ENCODE results near the gene CSF1.
"Not testable (repeated sequence)": the region's sequence is repeated elsewhere in the genome, so short reads cannot be mapped to it uniquely, and the experiment has no call there.

Gene CSF1

DNA sequence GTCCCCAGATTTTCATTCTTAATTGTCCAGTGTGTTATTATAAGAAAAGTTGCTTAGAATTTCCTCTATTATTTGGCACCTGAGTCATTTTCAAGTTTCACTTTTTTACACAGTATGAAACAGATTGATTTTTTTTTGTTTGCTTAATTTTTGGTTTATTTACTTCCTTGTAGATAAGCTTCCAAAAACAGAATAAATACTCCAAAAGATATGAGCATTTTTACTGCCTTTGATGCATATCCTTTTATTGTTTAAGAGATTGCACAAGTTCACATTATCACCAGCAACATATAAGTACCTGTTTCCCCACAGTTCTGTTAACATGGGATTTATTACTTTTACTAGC lies 37.6 kb downstream of the CSF1 start:
- DNase-seq: no peak

DNA sequence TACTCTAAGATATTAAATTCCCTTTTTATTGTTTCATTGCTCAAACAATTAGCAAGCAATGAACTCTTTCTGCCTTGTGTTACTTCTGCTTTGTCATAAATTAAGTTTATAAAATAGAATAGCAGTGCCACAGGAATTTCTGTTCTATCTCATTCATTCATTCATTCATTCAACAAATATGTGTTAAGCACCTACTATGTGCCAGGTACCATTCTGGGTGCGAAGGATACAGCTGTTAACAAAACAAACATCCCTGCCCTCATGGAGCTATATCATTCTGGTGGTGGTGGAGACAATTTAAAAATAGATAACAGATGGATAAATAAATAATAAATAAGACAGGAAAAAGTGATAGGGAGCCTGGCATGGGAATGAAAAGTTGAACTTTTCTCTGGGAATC lies 39.4 kb downstream of the CSF1 start:
- no peak for DNase-seq

DNA sequence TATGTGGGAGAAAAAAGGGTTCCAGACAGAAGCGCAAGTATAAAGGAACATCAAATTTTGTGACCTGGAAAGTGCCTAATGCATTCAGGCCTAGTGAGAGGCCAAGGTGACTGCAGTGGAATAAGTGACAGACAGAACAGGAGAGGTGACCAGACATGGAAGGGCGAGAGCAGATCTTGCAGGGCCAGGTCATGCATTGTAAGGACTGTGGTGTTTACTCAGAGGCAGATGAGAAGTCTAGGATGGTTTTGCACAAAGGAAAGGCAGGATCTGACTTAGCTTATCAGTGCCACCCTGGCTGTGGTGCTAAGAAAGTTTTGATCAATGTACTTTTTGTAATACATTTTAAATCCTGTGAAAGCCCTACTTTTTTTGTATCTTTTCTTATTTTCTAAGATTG lies 39.9 kb downstream of the CSF1 start:
- DNase-seq: no peak

DNA sequence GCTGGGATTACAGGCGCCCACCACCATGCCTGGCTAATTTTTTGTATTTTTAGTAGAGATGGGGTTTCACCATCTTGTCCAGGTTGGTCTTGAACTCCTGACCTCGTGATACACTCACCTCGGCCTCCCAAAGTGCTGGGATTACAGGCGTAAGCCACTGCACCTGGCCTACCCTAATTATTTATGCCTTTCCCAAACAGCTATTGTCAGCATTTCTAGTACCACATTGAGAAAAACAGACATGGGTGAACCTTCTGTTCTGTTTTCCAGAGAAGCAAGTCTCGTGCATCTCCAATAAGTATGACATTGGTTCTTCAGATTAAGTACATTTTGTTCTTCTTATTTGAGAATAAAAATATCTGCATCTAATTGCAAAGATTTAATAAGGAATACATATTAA lies 40.9 kb downstream of the CSF1 start:
- DNase-seq: not testable (repeated sequence)

GRCh38 chr1:109954041-109954512 lies 43.4 kb downstream of the CSF1 start:
- no peak for DNase-seq

GRCh38 chr1:109959632-109959973 lies 49.0 kb downstream of the CSF1 start:
- DNase-seq: no peak

GRCh38 chr1:109959974-109960744 lies 49.5 kb downstream of the CSF1 start:
- no peak for DNase-seq

DNA sequence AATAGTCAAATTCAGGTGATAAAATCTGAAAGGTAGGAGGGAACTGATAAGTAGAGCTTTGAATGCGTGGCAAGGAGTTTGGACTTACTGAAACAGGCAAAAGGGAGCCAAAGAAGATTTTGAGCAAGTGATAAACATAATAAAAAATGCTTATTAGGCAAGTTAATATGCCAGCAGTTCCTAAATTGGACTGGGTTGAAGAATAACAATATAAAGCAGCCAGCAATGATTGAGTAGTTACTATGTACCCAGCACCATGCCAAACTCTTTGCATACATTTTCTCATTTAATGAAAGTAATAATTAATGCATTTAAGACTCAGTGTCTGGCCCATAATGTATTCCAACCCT lies 50.1 kb downstream of the CSF1 start:
- no peak for DNase-seq

- no peak for DNase-seq
Observed at GRCh38 chr1:109963864-109964263, 53.2 kb downstream of the CSF1 start.

GRCh38 chr1:109969146-109969829 lies 58.6 kb downstream of the CSF1 start:
- DNase-seq: no peak

GRCh38 chr1:109969907-109970306 lies 59.3 kb downstream of the CSF1 start:
- no peak for DNase-seq

DNA sequence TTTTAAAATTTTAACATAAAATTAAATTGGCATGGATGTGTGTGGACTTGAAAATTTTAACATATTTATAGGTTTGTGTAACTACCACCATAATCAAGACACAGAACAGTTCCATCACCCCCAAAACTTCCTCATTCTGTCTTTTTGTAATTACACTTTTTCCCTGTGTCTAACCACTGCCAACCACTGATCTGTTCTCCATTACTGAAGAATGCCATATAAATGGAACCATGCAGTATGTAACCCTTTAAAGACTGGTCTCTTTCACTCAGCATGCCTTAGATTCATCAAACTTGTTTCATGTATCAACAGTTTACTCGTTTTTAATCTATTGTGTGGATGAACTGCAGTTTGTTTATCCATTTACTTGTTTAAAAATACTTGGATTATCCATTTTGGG lies 60.9 kb downstream of the CSF1 start:
- no peak for DNase-seq

DNA sequence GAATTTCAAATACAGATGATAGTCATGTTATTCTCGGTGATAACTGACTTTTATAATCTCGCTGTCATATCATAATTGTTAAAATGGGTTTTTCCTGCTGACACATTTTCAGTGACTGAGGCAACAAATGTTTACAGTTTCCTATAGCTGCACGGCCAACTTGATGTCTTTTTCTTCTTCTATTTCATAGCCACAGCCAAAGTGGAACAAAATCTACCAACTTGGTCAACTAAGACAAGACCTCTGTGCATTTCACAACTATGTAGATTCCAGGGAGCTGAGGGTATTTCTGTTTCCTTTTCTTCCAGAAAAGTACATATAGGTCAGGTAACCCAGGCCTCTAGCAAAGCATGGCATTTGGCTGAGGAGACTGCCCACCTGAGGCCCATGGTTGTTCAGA lies 63.5 kb downstream of the CSF1 start:
- DNase-seq: no peak

DNA sequence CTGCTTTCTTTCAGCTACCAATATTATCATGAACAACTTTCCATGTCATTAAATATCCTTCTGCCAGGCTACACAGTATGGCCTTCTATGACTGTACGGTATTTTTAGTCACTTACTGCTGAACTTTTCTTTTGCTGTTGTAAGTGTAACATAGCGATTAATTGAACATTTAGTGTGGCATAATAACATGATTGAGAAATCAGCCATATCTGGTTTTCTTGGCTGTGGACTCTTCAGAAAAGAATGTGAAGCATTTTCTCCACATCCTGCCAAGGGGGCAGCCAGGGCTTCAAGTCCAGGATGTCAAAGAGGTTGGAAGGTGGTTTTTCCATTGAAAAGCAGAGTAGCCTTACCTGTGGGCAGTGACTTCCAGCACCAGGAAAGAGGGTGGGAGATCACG lies 65.1 kb downstream of the CSF1 start:
- no peak for DNase-seq

DNA sequence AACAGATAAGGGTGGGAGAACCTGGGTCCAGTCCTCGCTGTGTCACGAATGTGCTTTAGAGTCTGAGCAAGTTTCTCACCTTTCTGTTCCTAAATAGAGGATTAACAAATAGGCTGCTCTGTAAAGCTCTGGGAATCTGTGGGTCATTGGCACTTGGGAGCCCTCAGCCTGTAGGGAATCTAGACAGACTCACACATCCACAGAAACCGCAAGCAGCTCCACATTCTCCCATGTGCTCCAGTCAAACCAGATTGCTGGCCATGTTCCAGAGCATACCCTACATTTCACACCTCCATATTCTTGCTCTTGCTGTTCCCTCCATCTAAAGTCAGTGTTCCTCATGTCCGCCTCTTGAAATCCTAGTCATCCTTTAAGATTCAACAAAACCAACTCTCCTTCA lies 66.1 kb downstream of the CSF1 start:
- no peak for DNase-seq

DNA sequence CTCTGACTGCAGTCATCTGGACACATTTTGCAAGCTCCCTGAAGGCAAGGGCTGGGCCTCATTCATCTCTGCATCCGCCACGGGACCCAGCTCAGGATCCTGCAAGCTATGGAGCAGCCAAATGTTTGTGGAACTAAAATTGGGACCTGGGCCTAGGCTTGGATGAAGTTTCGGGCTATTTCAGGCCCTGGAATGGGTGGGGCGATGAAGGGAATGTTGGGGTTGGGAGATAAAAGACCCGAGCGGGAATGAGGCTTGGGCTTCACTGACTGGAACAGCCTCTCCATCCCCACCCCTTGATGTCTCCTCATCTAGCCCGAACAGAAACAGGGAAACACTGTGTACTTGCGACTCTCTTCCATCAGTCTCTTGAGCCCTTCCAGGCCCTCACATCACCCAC lies 66.6 kb downstream of the CSF1 start:
- no peak for DNase-seq

- no peak for DNase-seq
Observed at GRCh38 chr1:109977657-109978378, 67.2 kb downstream of the CSF1 start.

- DNase-seq: no peak
Observed at GRCh38 chr1:109978761-109979488, 68.3 kb downstream of the CSF1 start.

GRCh38 chr1:109979489-109980091 lies 68.9 kb downstream of the CSF1 start:
- no peak for DNase-seq
